Bronchial epithelial cell (primary cell): ENCODE results near the gene TMEM255A. TPM values are rescaled to one million over a fixed set of nuclear protein-coding genes. Genes with fewer than 3 reads are reported as not detected.

Experiments used
- DNase-seq: peaks from one replicate; pipeline ENCODE4 v3.0.0-alpha.2; 2010; ENCODE audit warnings: low read depth
- FAIRE-seq: peaks from 2 replicates; lab custom pipeline; 2011; peaks lifted over from hg19 to GRCh38; lab: Jason Lieb, UNC
- H3K27me3 ChIP-seq: 2 replicates; pipeline ENCODE4 v1.5.1; 2011; ENCODE audit warnings: low read length; ENCODE audit not compliant: control insufficient read depth, insufficient read depth
- H3K36me3 ChIP-seq: 2 replicates; pipeline ENCODE4 v1.5.1; 2011; ENCODE audit warnings: low read length; ENCODE audit not compliant: control insufficient read depth, insufficient read depth
- H3K4me3 ChIP-seq: 2 replicates; pipeline ENCODE4 v1.5.1; 2011; ENCODE audit warnings: mild to moderate bottlenecking, low read depth, low read length, control low read depth
- total RNA-seq: library from RNA; depleted of rRNA; stranded (reverse); fragments of >200 nt; gene quantifications from 2 replicates; pipeline ENCODE4 v1.2.1, GENCODE V29; 2014
- TF ChIP-seq, protein P1 (sequence below): IDR thresholded peaks from 2 replicates; pipeline ENCODE4 v1.5.1; 2011; ENCODE audit warnings: mild to moderate bottlenecking, moderate library complexity, low read length, control low read depth, inconsistent platforms; ENCODE audit not compliant: insufficient read depth, severe bottlenecking

TMEM255A gene
- total RNA-seq, 1 donor from 2014 or later = not detected

DNA sequence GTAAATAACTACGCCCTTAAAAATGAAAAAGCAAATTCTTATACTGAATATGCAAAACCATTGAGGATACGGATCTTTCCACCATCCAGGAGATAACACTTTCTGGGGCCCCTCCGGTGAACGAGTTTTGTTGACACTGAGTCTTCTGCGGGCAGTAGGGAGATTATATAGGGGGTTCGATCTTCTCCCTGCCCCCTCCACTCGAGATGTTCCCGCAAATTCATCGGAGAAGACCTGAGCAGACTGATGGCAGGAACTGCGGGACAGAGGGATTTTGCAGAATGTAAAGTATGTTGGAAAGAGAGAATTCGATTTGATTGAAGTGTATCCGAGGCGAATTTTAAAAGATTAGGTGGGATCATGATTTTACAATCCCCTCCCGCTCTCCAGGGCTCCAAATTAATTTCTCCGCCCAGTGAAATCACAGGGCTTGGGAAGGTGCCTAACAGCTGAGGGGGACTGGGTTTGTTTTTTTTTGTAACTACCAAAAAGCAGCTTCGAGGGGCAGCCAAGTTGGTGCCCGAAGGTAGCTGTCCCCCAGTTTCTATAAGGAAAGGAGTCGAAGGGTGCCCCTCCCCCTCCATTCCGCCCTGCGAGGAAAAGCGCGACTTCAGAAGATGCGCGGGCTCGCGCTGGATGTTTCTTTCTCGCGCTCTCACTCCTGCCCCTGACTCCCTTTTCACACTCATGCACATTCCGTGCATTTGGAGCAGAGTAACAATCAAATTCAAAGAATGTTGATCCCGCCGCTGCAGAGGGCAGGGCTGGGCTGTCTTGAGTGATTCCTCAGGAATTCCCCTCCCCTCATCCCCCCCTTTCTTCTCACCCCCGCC, 1.2 kb downstream of the TMEM255A start:
- Histone ChIP-seq H3K27me3 (no peaks in the 10 kb centered on the region), H3K4me3 (peak overlapping the region; percentile 33), H3K36me3 (no peaks in the 10 kb centered on the region)
- no peak for FAIRE-seq
- TF ChIP-seq, protein P1, sequence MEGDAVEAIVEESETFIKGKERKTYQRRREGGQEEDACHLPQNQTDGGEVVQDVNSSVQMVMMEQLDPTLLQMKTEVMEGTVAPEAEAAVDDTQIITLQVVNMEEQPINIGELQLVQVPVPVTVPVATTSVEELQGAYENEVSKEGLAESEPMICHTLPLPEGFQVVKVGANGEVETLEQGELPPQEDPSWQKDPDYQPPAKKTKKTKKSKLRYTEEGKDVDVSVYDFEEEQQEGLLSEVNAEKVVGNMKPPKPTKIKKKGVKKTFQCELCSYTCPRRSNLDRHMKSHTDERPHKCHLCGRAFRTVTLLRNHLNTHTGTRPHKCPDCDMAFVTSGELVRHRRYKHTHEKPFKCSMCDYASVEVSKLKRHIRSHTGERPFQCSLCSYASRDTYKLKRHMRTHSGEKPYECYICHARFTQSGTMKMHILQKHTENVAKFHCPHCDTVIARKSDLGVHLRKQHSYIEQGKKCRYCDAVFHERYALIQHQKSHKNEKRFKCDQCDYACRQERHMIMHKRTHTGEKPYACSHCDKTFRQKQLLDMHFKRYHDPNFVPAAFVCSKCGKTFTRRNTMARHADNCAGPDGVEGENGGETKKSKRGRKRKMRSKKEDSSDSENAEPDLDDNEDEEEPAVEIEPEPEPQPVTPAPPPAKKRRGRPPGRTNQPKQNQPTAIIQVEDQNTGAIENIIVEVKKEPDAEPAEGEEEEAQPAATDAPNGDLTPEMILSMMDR = no peak
- no peak for DNase-seq

DNA sequence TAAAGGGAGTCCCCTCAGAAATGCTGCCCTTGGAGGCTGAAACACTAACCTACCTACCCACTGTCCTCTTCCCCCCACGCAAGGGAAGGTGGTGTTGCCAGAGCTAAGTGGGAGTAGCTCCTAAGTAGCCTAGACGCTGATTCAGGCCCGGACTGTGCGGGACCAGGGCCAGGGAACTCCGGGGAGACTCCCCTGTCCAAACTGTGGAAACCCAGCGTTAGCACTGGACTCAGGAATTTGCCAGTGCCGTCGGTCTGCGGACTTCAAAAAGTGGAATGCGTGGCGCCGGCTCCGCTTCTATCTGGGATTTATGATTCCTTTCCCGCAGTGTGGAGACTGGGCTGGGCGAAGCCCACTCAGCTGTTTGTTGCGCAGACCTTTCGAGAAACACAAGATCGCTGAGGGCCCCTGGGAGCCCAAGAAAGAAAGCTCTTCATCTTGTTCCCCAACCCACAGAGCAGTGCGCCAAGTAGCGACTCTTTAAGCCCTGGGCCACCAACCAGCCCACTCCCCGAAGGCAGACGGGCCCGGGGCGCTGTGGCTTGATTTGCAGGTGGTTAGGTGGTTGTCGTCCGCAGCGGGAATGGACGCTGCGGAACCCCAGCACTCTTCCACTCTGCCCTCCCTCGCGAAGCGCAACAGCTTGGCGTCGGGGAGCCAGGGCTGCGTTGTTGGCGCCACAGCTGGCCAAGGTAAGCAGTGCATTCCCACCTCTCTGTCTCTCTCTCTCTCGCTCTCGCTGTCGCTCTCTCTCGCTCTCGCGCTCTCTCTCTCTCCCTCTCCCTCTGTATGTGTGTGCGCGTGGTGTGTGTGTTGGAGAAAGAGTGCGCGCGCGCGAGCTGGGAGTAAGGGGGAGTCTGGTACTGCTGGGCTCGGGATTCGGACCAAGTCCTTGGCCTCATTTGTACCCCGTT, 2.0 kb downstream of the TMEM255A start:
- no peak for FAIRE-seq
- H3K4me3 ChIP-seq = peak overlapping the region; percentile 33

DNA sequence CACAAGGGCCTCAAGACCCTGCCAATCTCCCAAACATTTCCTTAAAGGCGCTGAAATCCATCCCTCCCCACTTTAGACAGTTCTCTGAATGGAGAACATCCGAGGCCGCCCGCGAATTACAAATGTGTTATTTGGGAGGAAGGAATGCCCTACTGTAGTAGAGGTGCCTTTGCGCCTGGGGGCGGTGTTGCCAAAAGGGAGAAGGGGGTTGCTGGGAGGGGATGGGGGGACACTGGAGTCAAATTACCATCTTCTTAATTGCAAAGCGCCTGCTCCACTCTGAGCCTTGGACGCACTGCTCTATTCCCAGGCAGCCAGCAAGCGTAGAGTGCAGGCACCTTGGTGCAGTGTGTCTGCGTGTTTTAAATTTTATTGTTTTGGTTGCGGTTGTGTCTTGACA, 2.7 kb downstream of the TMEM255A start:
- TF ChIP-seq, protein P1 = no peak
- no peaks in the 10 kb centered on the region for H3K36me3 ChIP-seq
- no peak for DNase-seq
- H3K27me3 ChIP-seq = no peaks in the 10 kb centered on the region
- no peak overlapping the region for H3K4me3 ChIP-seq
- FAIRE-seq = no peak

More for the DNA sequence above, 2.0 kb downstream of the TMEM255A start:
- TF ChIP-seq, protein P1 = peak; percentile 79
- DNase-seq = peak; percentile 56
- H3K36me3 ChIP-seq = no peaks in the 10 kb centered on the region
- no peaks in the 10 kb centered on the region for H3K27me3 ChIP-seq

DNA sequence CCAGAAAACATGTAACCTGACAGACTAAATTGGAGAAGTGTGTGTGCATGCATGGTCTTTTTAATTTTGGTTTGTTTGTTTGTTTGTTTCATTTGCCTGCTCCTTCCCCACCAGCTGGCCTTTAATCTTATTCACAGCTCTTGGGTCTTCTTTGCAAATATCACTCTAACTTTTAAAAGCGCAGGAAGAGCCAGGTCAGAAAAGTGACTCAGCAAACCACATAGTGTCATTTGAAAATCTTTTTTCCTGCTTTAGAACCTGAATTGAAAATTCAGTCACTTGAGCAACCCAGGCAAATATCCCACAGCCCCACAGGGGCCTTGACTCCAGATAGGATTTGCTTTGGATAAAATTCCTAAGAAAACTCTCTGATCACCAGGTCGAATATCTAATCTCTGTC, 4.6 kb downstream of the TMEM255A start:
- Histone ChIP-seq H3K36me3 (no peaks in the 10 kb centered on the region), H3K27me3 (no peaks in the 10 kb centered on the region), H3K4me3 (no peak overlapping the region)
- TF ChIP-seq, protein P1 = no peak
- no peak for FAIRE-seq
- DNase-seq = no peak

DNA sequence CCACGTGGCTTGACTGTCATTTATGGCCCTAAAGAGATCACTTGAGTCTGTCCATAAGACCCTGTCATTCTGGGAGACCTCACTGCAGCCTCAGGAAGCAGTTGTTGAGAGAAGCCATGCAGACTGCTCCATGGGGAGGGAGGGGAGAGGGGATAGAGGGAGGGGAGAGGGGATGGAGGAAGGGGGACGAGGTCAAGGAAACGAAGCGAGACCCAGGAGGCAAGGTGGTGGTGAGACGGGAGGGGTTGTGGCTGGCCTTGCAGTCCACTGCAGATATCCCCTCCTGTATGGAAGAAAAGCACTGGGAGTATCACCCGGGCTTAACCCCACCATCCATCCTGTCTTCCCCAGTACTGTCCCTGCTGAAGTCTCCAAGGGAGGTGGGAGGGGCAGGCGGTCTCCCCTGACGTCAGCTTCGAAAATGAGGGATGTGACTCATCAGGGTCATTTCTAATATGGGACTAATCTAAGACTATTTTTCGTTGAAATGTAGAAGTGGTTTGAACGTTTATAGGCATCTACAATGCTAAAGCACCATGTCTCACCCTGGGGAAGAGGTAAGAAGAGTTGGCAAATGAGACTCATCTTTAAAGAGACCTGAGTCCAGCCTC, 5.6 kb downstream of the TMEM255A start:
- Histone ChIP-seq H3K4me3 (no peak overlapping the region), H3K27me3 (no peaks in the 10 kb centered on the region), H3K36me3 (no peaks in the 10 kb centered on the region)
- FAIRE-seq (no peak), DNase-seq (no peak)
- TF ChIP-seq, protein P1 = no peak
